Activated T-helper 1 cell treated with anti-CD3 and anti-CD28 coated beads, Interleukin-12 subunit alpha, Interleukin-12 subunit beta, Interleukin-2, Interleukin-4 antibody, amounts not matched to agents 30 ng/mL and 10 ng/mL and 1 ng/mL, durations not matched to agents 14 hours and 24 hours and 36 hours (primary cell): Measurements from ENCODE around the gene ERC1. TPM values are rescaled to one million over a fixed set of nuclear protein-coding genes. Genes with fewer than 3 reads are reported as not detected.

Source experiments
- DNase-seq: peaks from one replicate; pipeline ENCODE4 v3.0.0; 2021; ENCODE audit warnings: low spot score
- H3K27ac Mint-ChIP-seq: one replicate; pipeline ENCODE4 v1.8.0; 2021; ENCODE audit warnings: mild to moderate bottlenecking, mixed read lengths
- H3K27me3 Mint-ChIP-seq: one replicate; pipeline ENCODE4 v1.8.0; 2022; ENCODE audit warnings: mild to moderate bottlenecking, moderate library complexity, mixed read lengths; ENCODE audit not compliant: insufficient read depth
- H3K36me3 Mint-ChIP-seq: one replicate; pipeline ENCODE4 v1.8.0; 2021; ENCODE audit warnings: low read depth, mixed read lengths
- H3K4me1 Mint-ChIP-seq: one replicate; pipeline ENCODE4 v1.8.0; 2021; ENCODE audit warnings: low read depth, mixed read lengths
- H3K4me3 Mint-ChIP-seq: one replicate; pipeline ENCODE4 v1.8.0; 2021; ENCODE audit warnings: mild to moderate bottlenecking, moderate library complexity, mixed read lengths
- H3K9me3 Mint-ChIP-seq: one replicate; pipeline ENCODE4 v1.8.0; 2021; ENCODE audit warnings: mixed read lengths
- intact Hi-C: fragments of 100-400 bp; cut with micrococcal nuclease; formaldehyde crosslinking; loops from one replicate; pipeline ENCODE4 v1.15.1; 2024
- total RNA-seq: library from RNA; stranded (reverse); gene quantifications from 2 replicates; pipeline ENCODE4 v1.2.3, GENCODE V29; 2022

Gene ERC1
- total RNA-seq, 1 donor from 2014 or later, result 33.6 TPM

DNA sequence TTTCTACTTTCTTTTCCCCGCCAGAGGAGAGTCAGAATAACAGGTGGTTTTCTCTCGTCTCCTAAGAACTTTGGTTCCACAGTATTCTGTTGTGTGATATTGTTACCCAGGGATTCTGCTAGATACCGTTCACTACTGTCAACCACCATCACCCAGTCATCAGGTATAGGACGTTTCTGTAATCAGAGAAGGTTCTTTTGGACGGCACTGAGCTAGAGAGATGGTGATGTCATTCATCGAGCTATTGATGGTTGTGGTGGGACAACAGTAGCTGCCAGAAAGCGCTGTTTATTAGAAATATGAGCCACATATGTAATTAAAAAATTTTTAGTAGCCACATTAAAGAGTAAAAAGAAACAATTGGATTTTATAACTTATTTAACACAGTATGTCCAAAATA, 17.0 kb downstream of the ERC1 start:
- no peaks in the 10 kb centered on the region for H3K4me1 Mint-ChIP-seq
- DNase-seq, result no peak
- H3K36me3 Mint-ChIP-seq, result peaks cover 2% of the 10 kb centered on the region
- no peaks in the 10 kb centered on the region for H3K9me3 Mint-ChIP-seq
- intact Hi-C loops, result no loop called here
- H3K27ac Mint-ChIP-seq, result no peak overlapping the region
- H3K4me3 Mint-ChIP-seq, result no peak overlapping the region
- H3K27me3 Mint-ChIP-seq, result no peaks in the 10 kb centered on the region

DNA sequence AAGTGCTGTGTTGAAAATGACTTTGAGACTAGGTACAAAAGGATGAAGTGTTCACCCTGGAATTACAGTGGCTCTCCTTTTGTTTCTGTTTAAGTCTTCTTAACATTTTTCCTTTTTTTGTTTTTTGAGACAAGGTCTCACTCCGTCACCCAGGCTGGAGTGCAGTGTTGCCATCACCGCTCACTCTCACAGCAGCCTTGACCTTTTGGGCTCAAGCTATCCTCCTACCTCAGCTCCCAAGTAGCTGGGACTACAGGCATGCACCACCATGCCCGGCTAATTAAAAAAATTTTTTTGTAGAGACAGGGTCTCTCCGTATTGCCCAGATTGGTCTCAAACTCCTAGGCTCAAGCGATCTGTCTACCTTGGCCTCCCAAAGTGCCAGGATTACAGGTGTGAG, 20.1 kb downstream of the ERC1 start:
- intact Hi-C loops, result no loop called here
- Mint-ChIP-seq H3K27me3 (no peaks in the 10 kb centered on the region), H3K36me3 (no peaks in the 10 kb centered on the region), H3K27ac (no peak overlapping the region), H3K9me3 (no peaks in the 10 kb centered on the region), H3K4me1 (no peaks in the 10 kb centered on the region), H3K4me3 (no peak overlapping the region)
- DNase-seq, result no peak

DNA sequence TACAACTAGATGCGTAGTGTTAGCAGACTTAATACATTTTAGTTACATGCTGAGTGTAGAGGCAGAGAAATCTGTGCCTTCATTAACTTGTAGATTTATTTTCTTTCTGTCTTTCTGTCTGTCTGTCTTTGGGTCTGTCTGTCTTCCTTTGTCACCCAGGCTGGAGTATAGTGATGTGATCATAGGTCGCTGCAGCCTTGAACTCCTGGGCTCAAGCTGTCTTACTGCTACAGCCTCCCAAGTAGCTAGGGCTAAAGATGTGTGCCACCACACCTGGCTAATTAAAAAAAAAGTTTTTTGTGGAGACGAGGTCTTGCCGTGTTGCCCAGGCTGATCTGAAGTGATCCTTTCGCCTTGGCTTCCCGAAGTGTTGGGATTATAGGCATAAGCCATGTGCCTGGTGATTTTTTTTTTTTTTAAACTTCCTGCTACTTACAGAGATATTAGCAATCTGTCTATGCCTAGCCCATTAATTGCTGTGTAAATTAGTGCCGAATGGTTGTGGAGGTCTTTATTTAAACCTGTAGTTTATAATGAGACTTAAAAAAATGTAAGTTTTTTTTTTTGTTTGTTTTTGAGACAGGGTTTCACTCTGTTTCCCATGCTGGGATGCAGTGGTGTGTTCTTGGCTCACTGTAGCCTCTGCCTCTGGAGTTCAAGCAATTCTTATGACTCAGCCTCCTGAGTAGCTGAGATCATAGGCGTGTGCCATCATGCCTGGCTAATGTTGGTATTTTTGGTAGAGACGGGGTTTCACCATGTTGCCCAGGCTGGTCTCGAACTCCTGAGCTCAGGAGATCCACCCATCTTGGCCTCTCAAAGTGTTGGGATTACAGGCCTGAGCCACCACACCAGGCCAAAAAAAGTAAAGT, 22.8 kb downstream of the ERC1 start:
- H3K27me3 Mint-ChIP-seq, result no peaks in the 10 kb centered on the region
- no peak overlapping the region for H3K27ac Mint-ChIP-seq
- no peak overlapping the region for H3K4me3 Mint-ChIP-seq
- intact Hi-C loops, result no loop called here
- H3K36me3 Mint-ChIP-seq, result peaks cover 2% of the 10 kb centered on the region
- no peaks in the 10 kb centered on the region for H3K9me3 Mint-ChIP-seq
- no peak for DNase-seq
- H3K4me1 Mint-ChIP-seq, result no peaks in the 10 kb centered on the region

DNA sequence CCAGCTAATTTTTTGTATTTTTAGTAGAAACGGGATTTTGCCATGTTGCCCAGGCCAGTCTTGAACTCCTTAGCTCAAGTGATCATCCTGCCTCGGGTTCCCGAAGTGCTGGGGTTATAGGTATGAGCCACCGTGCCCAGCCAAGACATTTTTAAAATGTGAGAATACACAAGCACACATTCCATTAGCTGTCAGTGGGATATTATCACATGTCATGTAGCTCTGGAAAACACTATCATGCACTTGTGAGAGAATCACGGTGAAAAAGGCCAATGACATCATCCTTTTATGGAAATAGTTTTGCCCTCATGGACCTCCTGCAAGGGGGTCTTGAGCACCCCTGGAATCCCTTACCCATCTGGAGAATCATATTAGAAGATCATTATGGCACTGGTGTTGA, 28.3 kb downstream of the ERC1 start:
- H3K4me3 Mint-ChIP-seq, result no peak overlapping the region
- H3K4me1 Mint-ChIP-seq, result no peaks in the 10 kb centered on the region
- DNase-seq, result no peak
- peaks cover 11% of the 10 kb centered on the region for H3K36me3 Mint-ChIP-seq
- H3K9me3 Mint-ChIP-seq, result no peaks in the 10 kb centered on the region
- H3K27me3 Mint-ChIP-seq, result no peaks in the 10 kb centered on the region
- no peak overlapping the region for H3K27ac Mint-ChIP-seq
- intact Hi-C loops, result no loop called here

DNA sequence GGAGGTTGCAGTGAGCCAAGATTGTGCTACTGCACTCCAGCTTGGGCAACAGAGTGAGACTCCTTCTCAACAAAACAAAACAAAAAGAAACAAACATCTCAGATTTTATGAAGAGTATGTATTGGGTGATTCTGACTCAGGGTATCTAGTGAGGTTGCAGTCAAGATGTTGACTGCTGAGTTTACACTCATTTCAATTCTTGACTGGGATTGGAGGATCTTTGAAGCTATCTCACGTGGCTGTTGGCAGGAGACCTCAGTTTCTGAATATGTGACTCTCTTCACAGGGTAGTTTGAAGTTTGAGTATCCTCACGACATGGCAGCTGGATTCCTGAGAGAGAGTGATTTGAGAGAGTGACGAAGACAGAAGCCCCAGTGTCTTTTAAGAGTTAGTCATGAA, 29.4 kb downstream of the ERC1 start:
- intact Hi-C loops, result no loop called here
- Mint-ChIP-seq H3K9me3 (no peaks in the 10 kb centered on the region), H3K4me1 (no peaks in the 10 kb centered on the region), H3K36me3 (peaks cover 11% of the 10 kb centered on the region), H3K27me3 (no peaks in the 10 kb centered on the region), H3K27ac (no peak overlapping the region), H3K4me3 (no peak overlapping the region)
- DNase-seq, result no peak

DNA sequence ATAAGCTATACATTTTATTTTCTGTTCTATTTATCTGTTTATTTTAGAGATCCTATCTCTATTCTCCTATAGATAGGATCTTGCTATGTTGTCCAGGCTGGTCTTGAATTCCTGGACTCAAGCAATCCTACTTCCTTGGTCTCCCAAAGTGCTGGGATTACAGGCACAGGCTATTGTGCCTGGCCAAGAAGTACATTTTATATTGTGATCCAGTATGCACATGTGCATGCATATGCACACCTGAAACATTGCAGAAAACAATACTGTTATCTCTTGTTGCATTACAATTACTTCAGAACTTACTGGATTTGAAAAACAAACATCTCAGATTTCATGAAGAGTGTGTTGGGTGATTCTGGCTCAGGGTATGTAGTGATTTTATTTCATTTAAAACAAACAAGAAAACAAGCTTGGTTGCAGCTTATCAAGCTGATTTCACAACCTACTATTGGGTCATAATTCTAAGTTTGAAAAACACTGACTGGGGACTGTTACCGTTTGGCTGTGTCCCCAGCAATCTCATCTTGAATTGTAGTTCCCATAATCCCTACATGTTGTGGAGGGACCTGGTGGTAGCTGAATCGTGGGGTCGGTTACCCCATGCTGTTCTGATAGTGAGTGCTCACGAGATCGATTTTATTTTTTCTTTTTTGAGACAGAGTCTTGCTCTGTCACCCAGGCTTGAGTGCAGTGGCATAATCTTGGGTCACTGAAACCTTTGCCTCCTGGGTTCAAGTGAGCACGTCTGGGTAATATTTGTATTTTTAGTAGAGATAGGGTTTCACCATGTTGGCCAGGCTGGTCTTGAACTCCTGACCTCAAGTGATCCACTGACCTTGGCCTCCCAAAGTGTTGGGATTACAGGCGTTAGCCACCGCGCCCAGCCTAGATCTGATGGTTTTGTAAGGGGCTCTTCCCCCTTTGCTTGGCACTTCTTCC, 31.3 kb downstream of the ERC1 start:
- no peaks in the 10 kb centered on the region for H3K27me3 Mint-ChIP-seq
- no peak for DNase-seq

DNA sequence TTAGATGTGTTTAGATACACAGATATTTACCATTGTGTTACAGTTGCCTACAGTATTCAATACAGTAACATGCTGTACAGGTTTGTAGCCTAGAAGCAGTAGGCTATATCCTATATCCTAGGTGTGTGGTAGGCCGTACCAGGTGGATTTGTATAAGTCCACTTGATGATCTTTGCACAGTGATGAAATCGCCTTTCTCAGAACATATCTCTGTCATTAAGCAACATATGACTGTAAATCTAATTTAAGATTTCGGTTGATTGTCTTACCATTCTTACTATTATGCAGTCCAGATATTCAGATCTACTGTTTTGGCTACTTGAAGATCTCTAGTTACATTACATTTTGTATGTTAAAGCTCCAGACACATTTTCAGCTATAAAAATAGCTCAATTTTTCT, 39.8 kb downstream of the ERC1 start:
- H3K4me1 Mint-ChIP-seq, result no peaks in the 10 kb centered on the region
- intact Hi-C loops, result no loop called here
- no peak overlapping the region for H3K4me3 Mint-ChIP-seq
- H3K27me3 Mint-ChIP-seq, result no peaks in the 10 kb centered on the region
- H3K27ac Mint-ChIP-seq, result no peak overlapping the region
- no peaks in the 10 kb centered on the region for H3K9me3 Mint-ChIP-seq
- H3K36me3 Mint-ChIP-seq, result peaks cover 8% of the 10 kb centered on the region
- DNase-seq, result no peak

More for the DNA sequence above, 31.3 kb downstream of the ERC1 start:
- H3K4me3 Mint-ChIP-seq, result no peak overlapping the region
- intact Hi-C loops, result no loop called here
- no peaks in the 10 kb centered on the region for H3K9me3 Mint-ChIP-seq
- H3K36me3 Mint-ChIP-seq, result peaks cover 11% of the 10 kb centered on the region
- no peak overlapping the region for H3K27ac Mint-ChIP-seq
- H3K4me1 Mint-ChIP-seq, result no peaks in the 10 kb centered on the region

DNA sequence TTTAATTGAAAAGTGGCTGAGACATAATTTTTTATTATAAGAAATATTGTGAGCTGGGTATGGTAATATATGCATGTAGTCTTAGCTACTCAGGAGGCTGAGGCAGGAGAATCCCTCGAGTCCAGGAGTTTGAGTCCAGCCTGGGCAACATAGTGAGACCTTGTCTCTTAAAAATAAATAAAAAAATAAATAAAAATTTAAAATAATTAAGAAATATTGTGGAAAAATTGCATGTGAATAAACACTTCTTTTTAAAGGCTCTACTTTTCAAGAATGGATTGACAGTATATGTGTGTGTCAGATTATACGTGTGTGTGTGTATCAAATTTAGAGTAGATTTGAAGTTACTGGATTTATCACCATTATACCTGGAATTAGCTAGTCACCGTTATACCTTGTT, 43.2 kb downstream of the ERC1 start:
- H3K27me3 Mint-ChIP-seq, result no peaks in the 10 kb centered on the region
- no peak overlapping the region for H3K27ac Mint-ChIP-seq

DNA sequence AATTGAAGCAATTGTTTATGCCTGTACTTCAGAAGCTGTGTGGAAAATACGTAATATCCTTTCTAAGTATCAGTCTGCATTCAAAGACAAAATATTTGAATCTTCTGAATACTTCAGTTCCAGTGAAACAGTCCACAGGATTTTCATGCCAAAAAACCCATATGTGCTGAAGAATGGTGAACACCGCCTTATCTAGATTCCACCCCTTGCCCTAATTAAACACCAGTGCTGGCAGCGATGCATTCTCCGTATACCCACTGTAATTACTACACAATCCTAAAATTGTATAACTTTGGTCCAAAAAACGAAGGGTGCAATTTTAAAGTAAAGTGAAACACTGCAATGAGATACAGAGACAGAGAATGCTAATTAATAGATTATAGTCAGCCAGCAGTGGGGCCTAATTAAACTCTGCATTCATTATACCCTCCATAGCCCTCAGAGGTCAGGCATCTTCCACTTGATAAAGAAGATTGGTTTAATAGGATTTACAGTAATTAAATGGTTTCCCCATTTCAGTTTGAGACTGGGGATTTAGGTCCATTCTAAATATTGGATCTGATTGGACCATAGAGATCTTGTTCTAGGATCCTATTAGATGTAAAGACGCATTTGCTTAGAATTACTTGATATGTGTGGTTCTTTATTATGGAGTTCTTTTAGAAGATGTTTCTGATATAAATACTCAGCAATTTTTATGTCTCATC, 43.9 kb downstream of the ERC1 start:
- H3K4me1 Mint-ChIP-seq, result no peaks in the 10 kb centered on the region
- no peaks in the 10 kb centered on the region for H3K27me3 Mint-ChIP-seq
- DNase-seq, result no peak
- H3K27ac Mint-ChIP-seq, result no peak overlapping the region
- H3K9me3 Mint-ChIP-seq, result no peaks in the 10 kb centered on the region
- intact Hi-C loops, result no loop called here
- H3K36me3 Mint-ChIP-seq, result peaks cover 2% of the 10 kb centered on the region
- no peak overlapping the region for H3K4me3 Mint-ChIP-seq

More for the DNA sequence above, 43.2 kb downstream of the ERC1 start:
- Mint-ChIP-seq H3K36me3 (peaks cover 2% of the 10 kb centered on the region), H3K9me3 (no peaks in the 10 kb centered on the region), H3K4me3 (no peak overlapping the region), H3K4me1 (no peaks in the 10 kb centered on the region)
- intact Hi-C loops, result no loop called here
- no peak for DNase-seq

DNA sequence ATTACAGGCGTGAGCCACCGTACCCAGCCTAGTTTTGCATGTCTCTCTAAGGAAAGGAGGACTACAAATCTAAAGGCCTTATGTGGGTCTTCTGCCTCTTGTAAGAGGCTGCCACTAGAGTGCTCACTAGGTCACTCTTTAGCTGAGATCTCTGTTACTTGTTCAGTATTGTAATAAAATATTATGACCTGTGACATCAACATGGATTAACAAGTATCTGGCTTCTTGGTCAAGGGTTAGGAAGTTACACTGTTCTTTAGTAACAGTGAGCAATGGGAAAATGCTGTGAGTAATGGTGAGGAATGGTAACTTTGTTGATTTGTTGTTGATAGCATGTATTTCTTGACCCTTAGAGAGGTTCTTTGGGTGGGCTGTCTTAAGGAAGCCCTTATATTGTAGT, 50.5 kb downstream of the ERC1 start:
- Mint-ChIP-seq H3K27ac (no peak overlapping the region), H3K27me3 (no peaks in the 10 kb centered on the region), H3K4me1 (no peaks in the 10 kb centered on the region), H3K9me3 (no peaks in the 10 kb centered on the region), H3K36me3 (peaks cover 2% of the 10 kb centered on the region), H3K4me3 (no peak overlapping the region)
- no peak for DNase-seq
- intact Hi-C loops, result no loop called here

DNA sequence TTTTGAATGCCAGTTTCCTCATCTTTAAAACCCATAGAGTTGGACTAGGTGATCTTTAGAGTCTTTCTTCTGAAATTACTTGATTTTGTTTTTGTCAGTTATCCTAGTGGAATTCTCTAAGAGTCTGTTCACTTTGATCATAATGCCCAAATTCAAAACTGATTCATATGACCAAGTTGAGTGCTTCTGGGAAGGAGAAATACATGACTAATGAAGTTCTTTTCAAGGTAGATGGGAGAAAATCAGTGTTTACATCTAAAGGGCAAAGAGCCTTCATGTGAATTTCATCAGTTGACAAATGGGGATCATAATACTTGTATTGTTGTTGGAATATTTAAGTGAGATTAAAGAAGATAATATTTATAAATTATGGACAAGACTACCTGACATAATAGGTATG, 53.2 kb downstream of the ERC1 start:
- H3K27ac Mint-ChIP-seq, result no peak overlapping the region
- DNase-seq, result no peak
- intact Hi-C loops, result no loop called here
- H3K4me1 Mint-ChIP-seq, result peaks cover 7% of the 10 kb centered on the region
- H3K36me3 Mint-ChIP-seq, result peaks cover 2% of the 10 kb centered on the region
- H3K4me3 Mint-ChIP-seq, result no peak overlapping the region
- no peaks in the 10 kb centered on the region for H3K9me3 Mint-ChIP-seq
- no peaks in the 10 kb centered on the region for H3K27me3 Mint-ChIP-seq

DNA sequence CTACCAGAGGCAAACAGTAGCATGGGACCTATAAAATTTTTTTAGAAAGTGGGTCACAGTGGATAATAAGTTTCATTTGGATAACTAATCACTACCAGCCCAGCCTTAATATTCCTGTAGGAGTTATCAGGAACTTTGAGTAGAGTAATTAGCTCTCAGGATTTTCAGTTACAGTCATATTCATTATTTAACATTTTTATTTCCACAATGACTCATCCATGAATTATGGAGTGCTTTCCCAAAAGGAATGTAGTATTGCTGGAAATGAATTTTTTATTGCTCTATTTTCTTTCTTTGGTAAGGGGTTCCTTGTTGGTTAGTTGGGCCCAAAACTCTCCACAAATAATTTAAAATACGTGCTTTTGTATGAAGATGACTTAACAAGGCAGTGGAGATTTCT, 53.7 kb downstream of the ERC1 start:
- intact Hi-C loops, result no loop called here
- H3K27ac Mint-ChIP-seq, result no peak overlapping the region
- peaks cover 2% of the 10 kb centered on the region for H3K36me3 Mint-ChIP-seq
- H3K4me3 Mint-ChIP-seq, result no peak overlapping the region
- no peaks in the 10 kb centered on the region for H3K27me3 Mint-ChIP-seq
- no peak for DNase-seq
- no peaks in the 10 kb centered on the region for H3K9me3 Mint-ChIP-seq
- H3K4me1 Mint-ChIP-seq, result peaks cover 7% of the 10 kb centered on the region

DNA sequence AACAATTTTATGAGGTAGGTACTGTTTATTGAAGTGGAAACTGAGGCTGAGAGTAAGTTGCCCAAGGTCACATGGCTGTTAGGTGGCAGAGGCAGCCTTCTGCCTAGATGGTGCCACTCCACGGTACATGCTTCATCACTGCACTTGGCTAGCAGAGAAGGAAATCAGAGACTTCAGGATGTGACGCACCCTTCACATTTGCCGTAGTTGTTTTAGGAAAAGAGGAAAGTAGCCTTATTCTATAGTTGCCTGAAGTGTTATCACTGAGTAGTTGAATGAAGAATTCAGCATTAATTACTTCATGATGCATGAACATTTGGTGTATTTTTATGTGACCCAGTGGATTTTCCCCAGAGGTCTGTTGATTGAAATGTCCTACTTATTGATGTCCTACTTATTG, 55.7 kb downstream of the ERC1 start:
- Mint-ChIP-seq H3K27ac (no peak overlapping the region), H3K9me3 (no peaks in the 10 kb centered on the region), H3K27me3 (no peaks in the 10 kb centered on the region), H3K36me3 (peaks cover 2% of the 10 kb centered on the region), H3K4me1 (peaks cover 7% of the 10 kb centered on the region), H3K4me3 (no peak overlapping the region)
- no peak for DNase-seq
- intact Hi-C loops, result no loop called here
